Measurements from ENCODE around the gene PGF.

DNA sequence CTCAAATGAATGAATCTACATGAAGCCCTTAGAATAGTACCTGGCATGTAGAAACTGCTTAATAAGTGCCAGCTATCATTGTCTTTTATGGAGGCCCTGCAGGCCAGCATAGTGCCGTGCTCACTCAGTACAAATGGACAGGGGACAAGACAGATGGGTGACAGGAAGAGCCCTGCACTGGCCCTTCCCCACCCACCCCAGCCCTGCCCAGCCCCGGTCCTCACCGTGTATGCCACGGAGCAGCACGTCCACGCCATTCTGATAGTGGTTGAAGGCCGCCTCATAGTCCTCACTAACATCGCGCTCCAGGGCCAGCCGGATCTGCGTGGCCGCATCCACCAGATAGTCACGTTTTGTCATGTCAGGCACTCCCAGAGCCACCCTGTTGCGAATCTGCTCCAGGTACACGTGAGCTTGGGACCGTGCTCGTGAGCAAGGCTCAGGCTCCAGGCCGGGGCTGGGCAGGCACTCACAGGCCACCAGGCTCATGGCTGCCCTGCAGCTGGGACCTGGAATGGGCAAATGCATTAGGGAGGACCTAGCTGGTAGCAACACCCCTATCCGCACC, 34.3 kb downstream of the PGF start:
- TF ChIP-seq EP300 (IDR thresholded peaks at IDR 0.05) (no peak), POLR2A (IDR thresholded peaks at IDR 0.05) (no peak)
- TF ChIP-seq, protein P1, sequence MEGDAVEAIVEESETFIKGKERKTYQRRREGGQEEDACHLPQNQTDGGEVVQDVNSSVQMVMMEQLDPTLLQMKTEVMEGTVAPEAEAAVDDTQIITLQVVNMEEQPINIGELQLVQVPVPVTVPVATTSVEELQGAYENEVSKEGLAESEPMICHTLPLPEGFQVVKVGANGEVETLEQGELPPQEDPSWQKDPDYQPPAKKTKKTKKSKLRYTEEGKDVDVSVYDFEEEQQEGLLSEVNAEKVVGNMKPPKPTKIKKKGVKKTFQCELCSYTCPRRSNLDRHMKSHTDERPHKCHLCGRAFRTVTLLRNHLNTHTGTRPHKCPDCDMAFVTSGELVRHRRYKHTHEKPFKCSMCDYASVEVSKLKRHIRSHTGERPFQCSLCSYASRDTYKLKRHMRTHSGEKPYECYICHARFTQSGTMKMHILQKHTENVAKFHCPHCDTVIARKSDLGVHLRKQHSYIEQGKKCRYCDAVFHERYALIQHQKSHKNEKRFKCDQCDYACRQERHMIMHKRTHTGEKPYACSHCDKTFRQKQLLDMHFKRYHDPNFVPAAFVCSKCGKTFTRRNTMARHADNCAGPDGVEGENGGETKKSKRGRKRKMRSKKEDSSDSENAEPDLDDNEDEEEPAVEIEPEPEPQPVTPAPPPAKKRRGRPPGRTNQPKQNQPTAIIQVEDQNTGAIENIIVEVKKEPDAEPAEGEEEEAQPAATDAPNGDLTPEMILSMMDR (IDR thresholded peaks at IDR 0.05), result no peak
